ENCODE measurements around the gene OVOL2. TPM values are rescaled to one million over a fixed set of nuclear protein-coding genes. Genes with fewer than 3 reads are reported as not detected.

OVOL2 gene
- total and polyA plus RNA-seq, 5 donors: not detected

- no peak overlapping the region for H3K27ac ChIP-seq (ENCODE audit: low read length)
- H3K4me3 ChIP-seq (ENCODE audit: low read length): peak overlapping the region; percentile 40
- DNase-seq (no peak), ATAC-seq (peak; percentile 21 to 31)
- intact Hi-C loops (cut with DNase I): no loop called here
- H3K4me1 ChIP-seq (ENCODE audit: control insufficient read depth, insufficient read depth, low read length): peaks cover 2% of the 10 kb centered on the region
- H3K27me3 ChIP-seq (ENCODE audit: control insufficient read depth, insufficient read depth): no peaks in the 10 kb centered on the region
- WGBS: under 1% methylated on average over 103 of the region's 103 CpGs
- H3K9me3 ChIP-seq (ENCODE audit: control insufficient read depth, low read length): no peaks in the 10 kb centered on the region
Measured at GRCh38 chr20:18056174-18057100, 1.3 kb downstream of the OVOL2 start.

DNA sequence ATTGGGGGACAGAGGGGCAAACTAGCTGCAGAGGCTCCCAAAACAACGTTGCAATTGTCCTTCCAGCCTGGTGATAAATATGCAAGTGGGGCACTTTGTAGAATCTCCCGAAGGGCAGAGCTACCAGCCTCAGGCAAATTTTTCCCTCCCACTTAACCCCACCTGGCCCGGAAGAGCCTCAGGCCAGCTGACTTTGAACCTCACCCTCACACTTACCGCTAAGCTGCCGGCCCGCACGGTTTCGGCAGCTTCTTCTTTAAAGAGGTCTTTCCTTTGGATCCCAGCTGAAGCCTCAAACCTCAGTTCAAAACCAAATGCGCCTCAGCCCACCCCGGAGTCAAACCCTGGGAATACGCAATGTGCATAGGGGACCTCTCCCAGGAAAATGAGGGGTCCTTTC is 2.5 kb downstream of the OVOL2 start:
- H3K4me3 ChIP-seq (ENCODE audit: low read length): no peak overlapping the region
- H3K27ac ChIP-seq (ENCODE audit: low read length): no peak overlapping the region
- H3K4me1 ChIP-seq (ENCODE audit: control insufficient read depth, insufficient read depth, low read length): peaks cover 2% of the 10 kb centered on the region
- intact Hi-C loops (cut with DNase I): no loop called here
- H3K27me3 ChIP-seq (ENCODE audit: control insufficient read depth, insufficient read depth): no peaks in the 10 kb centered on the region
- 12% methylated on average over 11 of the region's 11 CpGs for WGBS
- no peak for ATAC-seq
- no peak for DNase-seq
- no peaks in the 10 kb centered on the region for H3K9me3 ChIP-seq (ENCODE audit: control insufficient read depth, low read length)

DNA sequence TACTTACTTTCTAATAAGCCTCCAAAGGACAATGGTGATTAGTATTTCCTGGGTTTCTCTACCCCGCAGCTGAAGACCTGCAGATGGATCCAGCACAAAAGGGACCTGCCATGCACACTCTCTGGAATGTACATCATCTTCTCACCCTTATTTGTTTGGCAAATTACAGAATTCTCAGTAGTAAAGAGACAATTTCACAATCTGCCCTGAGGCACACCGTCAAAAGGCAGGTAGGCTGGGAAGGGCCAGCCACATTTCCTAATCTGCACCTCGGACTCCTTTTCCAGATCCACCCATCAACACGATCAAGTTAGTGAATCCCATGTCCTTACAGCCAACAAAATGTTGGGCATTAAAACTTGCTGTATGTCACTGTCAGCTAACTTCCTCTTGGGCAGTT is 4.9 kb downstream of the OVOL2 start:
- no peak overlapping the region for H3K4me3 ChIP-seq (ENCODE audit: low read length)
- intact Hi-C loops (cut with DNase I): no loop called here
- 89% methylated on average over 4 of the region's 4 CpGs for WGBS
- ATAC-seq (no peak), DNase-seq (no peak)
- H3K9me3 ChIP-seq (ENCODE audit: control insufficient read depth, low read length): no peaks in the 10 kb centered on the region
- H3K27ac ChIP-seq (ENCODE audit: low read length): no peak overlapping the region
- H3K4me1 ChIP-seq (ENCODE audit: control insufficient read depth, insufficient read depth, low read length): peaks cover 2% of the 10 kb centered on the region
- no peaks in the 10 kb centered on the region for H3K27me3 ChIP-seq (ENCODE audit: control insufficient read depth, insufficient read depth)

- intact Hi-C loops (cut with DNase I): no loop called here
- ATAC-seq: no peak
Measured at GRCh38 chr20:18050628-18051027, 7.1 kb downstream of the OVOL2 start.

GRCh38 chr20:18048176-18048575 is 9.5 kb downstream of the OVOL2 start:
- Histone ChIP-seq H3K9me3 (ENCODE audit: control insufficient read depth, low read length) (peaks cover 7% of the 10 kb centered on the region), H3K4me1 (ENCODE audit: control insufficient read depth, insufficient read depth, low read length) (no peaks in the 10 kb centered on the region), H3K4me3 (ENCODE audit: low read length) (no peak overlapping the region), H3K27me3 (ENCODE audit: control insufficient read depth, insufficient read depth) (no peaks in the 10 kb centered on the region), H3K27ac (ENCODE audit: low read length) (no peak overlapping the region)
- intact Hi-C loops (cut with DNase I): no loop called here
- DNase-seq: no peak
- WGBS: 79% methylated on average over 5 of the region's 5 CpGs
- ATAC-seq: no peak

More at GRCh38 chr20:18050628-18051027, 7.1 kb downstream of the OVOL2 start:
- H3K27me3 ChIP-seq (ENCODE audit: control insufficient read depth, insufficient read depth): no peaks in the 10 kb centered on the region
- no peak for DNase-seq
- no peak overlapping the region for H3K4me3 ChIP-seq (ENCODE audit: low read length)
- H3K4me1 ChIP-seq (ENCODE audit: control insufficient read depth, insufficient read depth, low read length): no peaks in the 10 kb centered on the region
- 33% methylated on average over 1 of the region's 1 CpG for WGBS
- H3K9me3 ChIP-seq (ENCODE audit: control insufficient read depth, low read length): no peaks in the 10 kb centered on the region
- H3K27ac ChIP-seq (ENCODE audit: low read length): no peak overlapping the region

DNA sequence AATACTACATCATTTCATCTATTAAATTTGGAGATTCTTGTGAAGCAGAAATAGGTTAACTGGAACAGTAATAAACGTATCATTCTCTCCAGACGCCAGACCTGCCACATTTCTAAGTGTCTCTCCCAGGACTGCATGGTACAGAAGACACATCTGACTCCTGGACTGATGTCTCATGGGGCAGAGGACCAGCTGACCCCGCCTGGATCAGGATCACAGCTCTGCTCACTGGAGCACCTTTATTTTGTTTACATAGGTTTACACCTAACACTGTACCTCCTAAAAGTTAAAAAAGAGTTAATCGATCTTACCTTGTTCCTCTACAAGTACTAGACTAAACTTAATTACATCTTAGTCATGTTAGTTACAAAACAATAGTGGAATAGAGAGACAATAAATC is 11.2 kb downstream of the OVOL2 start:
- intact Hi-C loops (cut with DNase I): no loop called here
- no peak overlapping the region for H3K27ac ChIP-seq (ENCODE audit: low read length)
- no peak for ATAC-seq
- no peak overlapping the region for H3K4me3 ChIP-seq (ENCODE audit: low read length)
- H3K27me3 ChIP-seq (ENCODE audit: control insufficient read depth, insufficient read depth): no peaks in the 10 kb centered on the region
- H3K4me1 ChIP-seq (ENCODE audit: control insufficient read depth, insufficient read depth, low read length): no peaks in the 10 kb centered on the region
- H3K9me3 ChIP-seq (ENCODE audit: control insufficient read depth, low read length): peaks cover 10% of the 10 kb centered on the region
- 80% methylated on average over 4 of the region's 4 CpGs for WGBS
- DNase-seq: no peak

DNA sequence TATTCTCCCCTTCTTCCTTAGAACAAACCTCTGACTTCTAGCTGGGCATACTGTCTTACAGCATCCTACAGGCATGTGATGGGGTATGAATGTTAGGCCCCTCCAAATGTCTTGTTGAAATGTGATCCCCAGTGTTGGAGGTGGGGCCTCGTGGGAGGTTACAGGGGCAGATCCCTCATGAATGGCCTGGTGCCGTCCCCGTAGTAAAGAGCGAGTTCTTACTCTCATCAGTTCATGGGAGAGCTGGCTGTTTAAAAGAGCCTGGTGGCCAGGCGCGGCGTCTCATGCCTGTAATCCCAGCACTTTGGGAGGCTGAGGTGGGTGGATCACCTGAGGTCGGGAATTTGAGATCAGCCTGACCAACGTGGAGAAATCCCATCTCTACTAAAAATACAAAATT is 15.5 kb downstream of the OVOL2 start:
- no peak for DNase-seq
- WGBS: 64% methylated on average over 9 of the region's 9 CpGs
- H3K27me3 ChIP-seq (ENCODE audit: control insufficient read depth, insufficient read depth): no peaks in the 10 kb centered on the region
- no peak overlapping the region for H3K27ac ChIP-seq (ENCODE audit: low read length)
- H3K4me3 ChIP-seq (ENCODE audit: low read length): no peak overlapping the region
- ATAC-seq: no peak
- no peaks in the 10 kb centered on the region for H3K4me1 ChIP-seq (ENCODE audit: control insufficient read depth, insufficient read depth, low read length)
- peaks cover 10% of the 10 kb centered on the region for H3K9me3 ChIP-seq (ENCODE audit: control insufficient read depth, low read length)
- intact Hi-C loops (cut with DNase I): no loop called here

- Histone ChIP-seq H3K9me3 (ENCODE audit: control insufficient read depth, low read length) (peaks cover 10% of the 10 kb centered on the region), H3K4me3 (ENCODE audit: low read length) (no peak overlapping the region), H3K27ac (ENCODE audit: low read length) (no peak overlapping the region), H3K4me1 (ENCODE audit: control insufficient read depth, insufficient read depth, low read length) (no peaks in the 10 kb centered on the region), H3K27me3 (ENCODE audit: control insufficient read depth, insufficient read depth) (no peaks in the 10 kb centered on the region)
- ATAC-seq: no peak
- WGBS: 92% methylated on average over 15 of the region's 15 CpGs
- intact Hi-C loops (cut with DNase I): no loop called here
- DNase-seq: no peak
Measured at GRCh38 chr20:18041462-18041861, 16.3 kb downstream of the OVOL2 start.

DNA sequence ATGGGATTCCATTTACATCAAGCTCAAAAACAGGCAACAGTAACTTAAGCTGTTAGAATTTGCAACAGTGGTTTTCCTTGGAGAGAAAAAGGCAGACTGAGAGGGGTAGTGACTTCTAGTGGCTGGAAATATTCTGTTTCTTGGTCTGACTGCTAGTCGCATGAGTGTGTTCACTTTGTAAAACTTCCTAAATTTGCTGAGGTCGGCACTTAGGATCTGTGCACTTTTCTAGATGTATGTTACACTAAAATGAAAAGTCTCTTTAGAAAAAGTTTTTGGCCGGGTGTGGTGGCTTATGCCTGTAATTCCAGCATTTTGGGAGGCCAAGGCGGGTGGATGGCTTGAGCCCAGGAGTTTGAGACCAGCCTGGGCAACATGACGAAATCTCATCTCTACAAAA is 18.7 kb downstream of the OVOL2 start:
- ATAC-seq: no peak
- Histone ChIP-seq H3K27ac (ENCODE audit: low read length) (no peak overlapping the region), H3K27me3 (ENCODE audit: control insufficient read depth, insufficient read depth) (no peaks in the 10 kb centered on the region), H3K4me3 (ENCODE audit: low read length) (no peak overlapping the region), H3K4me1 (ENCODE audit: control insufficient read depth, insufficient read depth, low read length) (no peaks in the 10 kb centered on the region), H3K9me3 (ENCODE audit: control insufficient read depth, low read length) (peaks cover 9% of the 10 kb centered on the region)
- 82% methylated on average over 5 of the region's 5 CpGs for WGBS
- intact Hi-C loops (cut with DNase I): no loop called here
- DNase-seq: no peak

- H3K27me3 ChIP-seq (ENCODE audit: control insufficient read depth, insufficient read depth): no peaks in the 10 kb centered on the region
- no peak overlapping the region for H3K27ac ChIP-seq (ENCODE audit: low read length)
- no peak overlapping the region for H3K4me3 ChIP-seq (ENCODE audit: low read length)
- no peak for ATAC-seq
- no peak for DNase-seq
- 54% methylated on average over 5 of the region's 5 CpGs for WGBS
- no peaks in the 10 kb centered on the region for H3K9me3 ChIP-seq (ENCODE audit: control insufficient read depth, low read length)
- intact Hi-C loops (cut with DNase I): no loop called here
- no peaks in the 10 kb centered on the region for H3K4me1 ChIP-seq (ENCODE audit: control insufficient read depth, insufficient read depth, low read length)
Measured at GRCh38 chr20:18034039-18034438, 23.7 kb downstream of the OVOL2 start.

- intact Hi-C loops (cut with DNase I): no loop called here
- DNase-seq (no peak), ATAC-seq (peak in 1 of 2 donors; percentile 29)
- WGBS: 70% methylated on average over 17 of the region's 17 CpGs
- no peaks in the 10 kb centered on the region for H3K9me3 ChIP-seq (ENCODE audit: control insufficient read depth, low read length)
- H3K27me3 ChIP-seq (ENCODE audit: control insufficient read depth, insufficient read depth): no peaks in the 10 kb centered on the region
- no peak overlapping the region for H3K27ac ChIP-seq (ENCODE audit: low read length)
- no peak overlapping the region for H3K4me3 ChIP-seq (ENCODE audit: low read length)
- no peaks in the 10 kb centered on the region for H3K4me1 ChIP-seq (ENCODE audit: control insufficient read depth, insufficient read depth, low read length)
Measured at GRCh38 chr20:18032977-18033892, 24.5 kb downstream of the OVOL2 start.

Data from right cardiac atrium (tissue), 5 donors.